HepG2 (cell line): ENCODE data around the gene DUS2. TPM values are rescaled to one million over a fixed set of nuclear protein-coding genes. Genes with fewer than 3 reads are reported as not detected.

Experiments used
- ATAC-seq: fragments of 200-7000 bp; cut with Tn5 transposase; 3 replicates; pipeline ENCODE4 v1.9.1; 2020; ENCODE audit warnings: mild to moderate bottlenecking, moderate library complexity
- BruUV-seq: library from RNA; stranded (reverse); fragments of 400-500 nt; replicated peaks from 2 replicates; lab custom pipeline; 2021; lab: Mats Ljungman, UMichigan
- CTCF ChIA-PET: fragments of 300-600 bp; formaldehyde crosslinking; extraction: SDS; loops from one replicate; lab custom pipeline; 2021; ENCODE audit warnings: low total read pairs, inconsistent platforms, low intra/inter-chr PET ratio; lab: Yijun Ruan, JAX
- POLR2A ChIA-PET: fragments of 350-600 bp; sonication (Branson Sonifier 250); formaldehyde crosslinking; loops from one replicate; lab custom pipeline; 2020; ENCODE audit warnings: antibody characterized with exemption, inconsistent platforms; lab: Yijun Ruan, JAX
- DNase-seq: peaks from one replicate; pipeline ENCODE4 v3.0.0-alpha.2; 2015; ENCODE audit warnings: low spot score
- FAIRE-seq: peaks from 3 replicates; lab custom pipeline; 2011; peaks lifted over from hg19 to GRCh38; lab: Jason Lieb, UNC
- H2AFZ ChIP-seq: one replicate; pipeline ENCODE4 v1.6.1; 2011; ENCODE audit warnings: low read length, inconsistent platforms
- H3K27ac ChIP-seq: fragments of 300-600 bp; 3 replicates; pipeline ENCODE4 v1.8.0; 2011; ENCODE audit warnings: mixed run types, mild to moderate bottlenecking, mixed read lengths, low read length, inconsistent platforms; ENCODE audit not compliant: insufficient read depth; ENCODE audit errors: extremely low read length
- H3K27me3 ChIP-seq, 2 experiments: fragments of 200-600 bp in 1 of 2; 2 replicates in 1 of 2; 3 replicates in 1 of 2; pipeline versions ENCODE4 v1.6.0 to v1.8.0; 2011; ENCODE audit warnings: low read length in 2 of 2, mild to moderate bottlenecking in 2 of 2, moderate library complexity in 2 of 2, inconsistent platforms in 1 of 2; ENCODE audit not compliant: insufficient read depth in 2 of 2, control insufficient read depth in 1 of 2
- H3K36me3 ChIP-seq, 2 experiments: fragments of 200-600 bp in 1 of 2; replicated peaks in 1 of 2; 2 replicates in 1 of 2; 3 replicates in 1 of 2; pipeline versions ENCODE4 v1.5.1 to v1.8.0; 2011; ENCODE audit warnings: low read length in 2 of 2, inconsistent platforms in 1 of 2; ENCODE audit not compliant: insufficient read depth in 2 of 2, control insufficient read depth in 1 of 2
- H3K4me1 ChIP-seq: 2 replicates; pipeline ENCODE4 v1.5.1; 2012; ENCODE audit warnings: low read length, inconsistent platforms; ENCODE audit not compliant: insufficient read depth
- H3K4me2 ChIP-seq: 2 replicates; pipeline ENCODE4 v1.6.0; 2011; ENCODE audit warnings: low read depth, low read length, inconsistent platforms
- H3K4me3 ChIP-seq, 3 experiments: fragments of 200-600 bp in 1 of 3; sonication (generic), shearing (Covaris generic) in 1 of 3; replicated peaks in 1 of 3; 2 replicates each; pipeline ENCODE4 v1.5.1; 2011 to 2016; ENCODE audit warnings: low read length in 3 of 3, inconsistent platforms in 2 of 3, low read depth in 2 of 3, mild to moderate bottlenecking in 2 of 3, control low read depth in 1 of 3, mixed read lengths in 1 of 3; ENCODE audit not compliant: insufficient read depth in 1 of 3
- H3K79me2 ChIP-seq: one replicate; pipeline ENCODE4 v1.6.1; 2011; ENCODE audit warnings: low read length, inconsistent platforms; ENCODE audit not compliant: insufficient read depth
- H3K9ac ChIP-seq: 2 replicates; pipeline ENCODE4 v1.6.0; 2011; ENCODE audit warnings: mild to moderate bottlenecking, low read depth, low read length, inconsistent platforms; ENCODE audit not compliant: insufficient read depth
- H3K9me3 ChIP-seq: 2 replicates; pipeline ENCODE4 v1.5.1; 2012; ENCODE audit warnings: mild to moderate bottlenecking, low read length
- H4K20me1 ChIP-seq: 2 replicates; pipeline ENCODE4 v1.6.0; 2011; ENCODE audit warnings: inconsistent platforms, mild to moderate bottlenecking, low read length, moderate library complexity; ENCODE audit not compliant: insufficient read depth
- PPARG ChIP-seq: conservative IDR thresholded peaks from 2 replicates; pipeline ENCODE4 v1.6.1; 2016; ENCODE audit warnings: missing biosample characterization, missing genetic modification reagents
- SAP130 ChIP-seq: IDR thresholded peaks from 2 replicates; pipeline ENCODE4 v1.6.1; 2016; ENCODE audit warnings: low read depth
- SMARCC2 ChIP-seq: fragments of 450-650 bp; IDR thresholded peaks from 2 replicates; pipeline ENCODE4 v1.6.1; 2017; ENCODE audit warnings: antibody characterized with exemption, mild to moderate bottlenecking
- ZNF138 ChIP-seq: sonication (generic); formaldehyde crosslinking; IDR thresholded peaks from 2 replicates; pipeline ENCODE4 v1.5.0; 2020; ENCODE audit warnings: mild to moderate bottlenecking, low read depth, missing genetic modification reagents
- WGBS: methylation state at CpG from one replicate; pipeline ENCODE4 v1.1.6; 2017; ENCODE audit warnings: low lambda C conversion rate; 5-methylcytosine and 5-hydroxymethylcytosine counted together
- in situ Hi-C: cut with HindIII; loops from 2 replicates; pipeline ENCODE4 v1.10.0; 2017; ENCODE audit warnings: low pct_unique_long_range_greater_than_20kb; ENCODE audit not compliant: extremely low pct_ligation_motif_present
- intact Hi-C: fragments of 100-400 bp; cut with micrococcal nuclease; formaldehyde crosslinking; loops from one replicate; pipeline ENCODE4 v1.10.0; 2022; ENCODE audit not compliant: unreplicated experiment
- polyA plus RNA-seq, 8 experiments: library from polyadenylated mRNA; depleted of rRNA in 3 of 8; stranded (reverse) in 7 of 8; unstranded in 1 of 8; fragments of >200 nt; fragmentation: Illumina TruSeq in 4 of 8; extraction: Trizol in 4 of 8; gene quantifications; 2 replicates each; pipeline versions ENCODE4 v1.2.1 to v1.2.3, GENCODE V29; 2011 to 2016; ENCODE audit warnings: low read depth in 4 of 8, missing spikeins in 1 of 8, mixed read lengths in 1 of 8; ENCODE audit not compliant: insufficient read depth in 1 of 8
- total RNA-seq, 5 experiments: library from RNA; depleted of rRNA; stranded (reverse); fragments of >200 nt; fragmentation: Illumina TruSeq; extraction: Trizol; gene quantifications; 2 replicates each; pipeline ENCODE4 v1.2.3, GENCODE V29; 2016; ENCODE audit warnings: low read depth in 1 of 5
- TF ChIP-seq, protein P1 (sequence below): IDR thresholded peaks from 2 replicates; pipeline ENCODE4 v1.6.1; 2018; ENCODE audit warnings: missing genetic modification reagents
- TF ChIP-seq, protein P2 (sequence below): sonication (generic); formaldehyde crosslinking; IDR thresholded peaks from 2 replicates; pipeline ENCODE4 v1.5.1; 2020; ENCODE audit warnings: mild to moderate bottlenecking, missing genetic modification reagents, borderline replicate concordance
- TF ChIP-seq, protein P3 (sequence below): sonication (generic); formaldehyde crosslinking; IDR thresholded peaks from 2 replicates; pipeline ENCODE4 v1.5.0; 2020; ENCODE audit warnings: missing genetic modification reagents

Gene DUS2
- total and polyA plus RNA-seq, 2 of the 13 experiments (the other 11 are each of a cell fraction or from before 2014, with no cell fraction given) = 17.8 to 25.1 TPM

DNA sequence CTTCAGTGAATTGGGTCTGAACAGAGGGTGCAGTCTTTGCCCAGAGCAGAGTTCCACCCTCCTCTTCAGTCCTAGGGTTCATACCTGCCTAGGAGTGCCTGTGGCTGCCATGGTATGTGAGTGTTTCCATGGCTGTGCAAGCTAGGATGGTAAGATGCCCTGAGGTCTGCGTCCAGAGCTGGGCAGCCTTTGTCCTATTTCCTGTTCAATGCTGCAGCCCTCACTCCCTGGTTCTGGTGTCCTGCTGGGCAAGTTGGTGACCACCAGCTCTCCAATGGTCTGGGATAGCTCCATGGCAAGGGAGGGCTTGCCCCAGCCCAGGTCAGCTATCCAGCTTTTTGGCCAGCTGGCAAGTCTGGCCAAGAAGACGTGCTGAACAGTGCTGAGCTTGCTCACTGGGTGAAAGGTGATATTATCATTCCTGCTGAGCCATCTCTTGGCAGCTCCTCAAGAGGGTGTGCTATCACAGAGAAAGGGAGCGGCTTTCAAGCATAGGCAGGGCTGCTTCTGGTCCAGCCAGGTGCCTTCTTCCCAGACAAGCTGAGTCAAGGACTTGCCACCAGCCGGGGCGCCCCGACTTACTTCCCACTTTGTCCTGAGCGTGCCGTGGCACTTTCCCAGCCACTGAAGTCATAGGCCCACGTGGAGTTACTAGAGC, 49.1 kb downstream of the DUS2 start:
- no peaks in the 10 kb centered on the region for H3K27me3 ChIP-seq
- 0 out of 2 replicates have a peak, but pooled peaks have one; percentile 37 for TF ChIP-seq PPARG (CRISPR knock-in tag)
- no peak for TF ChIP-seq SMARCC2
- TF ChIP-seq, protein P1, sequence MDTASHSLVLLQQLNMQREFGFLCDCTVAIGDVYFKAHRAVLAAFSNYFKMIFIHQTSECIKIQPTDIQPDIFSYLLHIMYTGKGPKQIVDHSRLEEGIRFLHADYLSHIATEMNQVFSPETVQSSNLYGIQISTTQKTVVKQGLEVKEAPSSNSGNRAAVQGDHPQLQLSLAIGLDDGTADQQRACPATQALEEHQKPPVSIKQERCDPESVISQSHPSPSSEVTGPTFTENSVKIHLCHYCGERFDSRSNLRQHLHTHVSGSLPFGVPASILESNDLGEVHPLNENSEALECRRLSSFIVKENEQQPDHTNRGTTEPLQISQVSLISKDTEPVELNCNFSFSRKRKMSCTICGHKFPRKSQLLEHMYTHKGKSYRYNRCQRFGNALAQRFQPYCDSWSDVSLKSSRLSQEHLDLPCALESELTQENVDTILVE (CRISPR knock-in tag) = no peak
- TF ChIP-seq, all 625 proteins: peak for 1
- FAIRE-seq (no peak), DNase-seq (no peak), ATAC-seq (no peak)
- H3K4me3 ChIP-seq = no peak overlapping the region
- H3K9ac ChIP-seq = no peak overlapping the region
- H3K4me1 ChIP-seq = peaks cover 14% of the 10 kb centered on the region
- CTCF ChIA-PET = no interaction called here
- no peaks in the 10 kb centered on the region for H4K20me1 ChIP-seq
- no peak overlapping the region for H2AFZ ChIP-seq
- H3K4me2 ChIP-seq = no peak overlapping the region
- WGBS = 88% methylated on average over 7 of the region's 9 CpGs
- H3K36me3 ChIP-seq = peaks cover 43 to 66% of the 10 kb centered on the region in 2 experiments
- no peaks in the 10 kb centered on the region for H3K9me3 ChIP-seq
- H3K27ac ChIP-seq = no peak overlapping the region
- no TSS peak for BruUV-seq
- POLR2A ChIA-PET = interaction anchor here (0.8 to 5.0 kb wide), 2 partner anchors 7 to 130 kb away, joined by 3 to 20 read pairs; no protein-coding TSS in a partner anchor
- in situ Hi-C loops = no loop called here
- intact Hi-C loops = no loop called here
- H3K79me2 ChIP-seq = no peaks in the 10 kb centered on the region

DNA sequence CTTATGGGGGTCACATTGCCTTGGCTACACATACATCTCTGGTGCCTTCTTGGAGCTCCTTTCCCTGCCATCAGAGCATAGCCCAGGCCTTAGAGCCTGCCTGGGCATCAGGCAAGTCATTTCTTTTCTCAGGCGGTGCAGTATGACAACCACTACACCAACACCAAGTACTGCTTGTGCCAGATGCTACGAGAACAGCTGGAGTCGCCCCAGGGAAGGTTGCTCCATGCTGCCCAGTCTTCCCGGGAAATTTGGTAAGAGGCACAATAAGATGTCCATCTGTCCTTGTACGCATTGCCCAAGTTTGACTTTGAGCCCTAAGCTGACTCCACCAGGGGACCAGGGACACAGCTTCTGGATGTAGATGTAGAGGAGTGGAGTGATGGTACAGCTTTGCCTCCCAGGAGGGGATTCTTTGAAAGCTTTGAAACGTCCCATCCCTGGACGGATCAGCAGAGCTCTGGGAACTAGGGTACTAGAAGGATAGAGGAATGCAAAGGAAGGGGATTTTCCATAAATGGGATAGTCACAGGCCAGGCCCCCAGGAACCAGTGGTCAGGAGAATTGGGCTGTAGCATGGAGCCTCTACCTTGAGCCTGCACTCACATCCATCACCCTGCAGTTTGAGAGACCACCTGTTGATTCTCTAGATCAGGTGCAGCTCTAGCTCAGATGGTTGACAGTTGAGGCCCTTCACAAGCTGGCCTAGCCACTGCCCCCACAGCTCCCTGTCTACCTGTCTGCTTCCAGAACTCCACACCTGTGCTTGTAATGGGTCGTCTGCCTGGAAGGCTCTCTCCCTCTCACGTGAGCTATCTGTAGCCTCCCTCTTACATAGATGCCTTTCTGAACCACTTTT, 51.0 kb downstream of the DUS2 start:
- intact Hi-C loops (no loop called here), in situ Hi-C loops (no loop called here)
- Histone ChIP-seq H2AFZ (no peak overlapping the region), H3K27me3 (no peaks in the 10 kb centered on the region), H3K4me2 (no peak overlapping the region), H3K4me3 (no peak overlapping the region), H3K9me3 (no peaks in the 10 kb centered on the region), H3K27ac (no peak overlapping the region), H3K36me3 (peaks cover 44 to 71% of the 10 kb centered on the region in 2 experiments), H3K79me2 (no peaks in the 10 kb centered on the region), H3K4me1 (peaks cover 32% of the 10 kb centered on the region), H4K20me1 (no peaks in the 10 kb centered on the region), H3K9ac (no peak overlapping the region)
- FAIRE-seq (no peak), DNase-seq (no peak), ATAC-seq (no peak)
- no TSS peak for BruUV-seq
- ChIA-PET CTCF (no interaction called here), POLR2A (interaction anchor here (3.6 kb wide), 1 partner anchor 11 kb away, joined by 24 read pairs; the partner anchor contains the start of gene NFATC3)
- WGBS = 93% methylated on average over 9 of the region's 9 CpGs
- TF ChIP-seq, protein P2, sequence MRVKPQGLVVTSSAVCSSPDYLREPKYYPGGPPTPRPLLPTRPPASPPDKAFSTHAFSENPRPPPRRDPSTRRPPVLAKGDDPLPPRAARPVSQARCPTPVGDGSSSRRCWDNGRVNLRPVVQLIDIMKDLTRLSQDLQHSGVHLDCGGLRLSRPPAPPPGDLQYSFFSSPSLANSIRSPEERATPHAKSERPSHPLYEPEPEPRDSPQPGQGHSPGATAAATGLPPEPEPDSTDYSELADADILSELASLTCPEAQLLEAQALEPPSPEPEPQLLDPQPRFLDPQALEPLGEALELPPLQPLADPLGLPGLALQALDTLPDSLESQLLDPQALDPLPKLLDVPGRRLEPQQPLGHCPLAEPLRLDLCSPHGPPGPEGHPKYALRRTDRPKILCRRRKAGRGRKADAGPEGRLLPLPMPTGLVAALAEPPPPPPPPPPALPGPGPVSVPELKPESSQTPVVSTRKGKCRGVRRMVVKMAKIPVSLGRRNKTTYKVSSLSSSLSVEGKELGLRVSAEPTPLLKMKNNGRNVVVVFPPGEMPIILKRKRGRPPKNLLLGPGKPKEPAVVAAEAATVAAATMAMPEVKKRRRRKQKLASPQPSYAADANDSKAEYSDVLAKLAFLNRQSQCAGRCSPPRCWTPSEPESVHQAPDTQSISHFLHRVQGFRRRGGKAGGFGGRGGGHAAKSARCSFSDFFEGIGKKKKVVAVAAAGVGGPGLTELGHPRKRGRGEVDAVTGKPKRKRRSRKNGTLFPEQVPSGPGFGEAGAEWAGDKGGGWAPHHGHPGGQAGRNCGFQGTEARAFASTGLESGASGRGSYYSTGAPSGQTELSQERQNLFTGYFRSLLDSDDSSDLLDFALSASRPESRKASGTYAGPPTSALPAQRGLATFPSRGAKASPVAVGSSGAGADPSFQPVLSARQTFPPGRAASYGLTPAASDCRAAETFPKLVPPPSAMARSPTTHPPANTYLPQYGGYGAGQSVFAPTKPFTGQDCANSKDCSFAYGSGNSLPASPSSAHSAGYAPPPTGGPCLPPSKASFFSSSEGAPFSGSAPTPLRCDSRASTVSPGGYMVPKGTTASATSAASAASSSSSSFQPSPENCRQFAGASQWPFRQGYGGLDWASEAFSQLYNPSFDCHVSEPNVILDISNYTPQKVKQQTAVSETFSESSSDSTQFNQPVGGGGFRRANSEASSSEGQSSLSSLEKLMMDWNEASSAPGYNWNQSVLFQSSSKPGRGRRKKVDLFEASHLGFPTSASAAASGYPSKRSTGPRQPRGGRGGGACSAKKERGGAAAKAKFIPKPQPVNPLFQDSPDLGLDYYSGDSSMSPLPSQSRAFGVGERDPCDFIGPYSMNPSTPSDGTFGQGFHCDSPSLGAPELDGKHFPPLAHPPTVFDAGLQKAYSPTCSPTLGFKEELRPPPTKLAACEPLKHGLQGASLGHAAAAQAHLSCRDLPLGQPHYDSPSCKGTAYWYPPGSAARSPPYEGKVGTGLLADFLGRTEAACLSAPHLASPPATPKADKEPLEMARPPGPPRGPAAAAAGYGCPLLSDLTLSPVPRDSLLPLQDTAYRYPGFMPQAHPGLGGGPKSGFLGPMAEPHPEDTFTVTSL (CRISPR knock-in tag) = no peak
- TF ChIP-seq, protein P3, sequence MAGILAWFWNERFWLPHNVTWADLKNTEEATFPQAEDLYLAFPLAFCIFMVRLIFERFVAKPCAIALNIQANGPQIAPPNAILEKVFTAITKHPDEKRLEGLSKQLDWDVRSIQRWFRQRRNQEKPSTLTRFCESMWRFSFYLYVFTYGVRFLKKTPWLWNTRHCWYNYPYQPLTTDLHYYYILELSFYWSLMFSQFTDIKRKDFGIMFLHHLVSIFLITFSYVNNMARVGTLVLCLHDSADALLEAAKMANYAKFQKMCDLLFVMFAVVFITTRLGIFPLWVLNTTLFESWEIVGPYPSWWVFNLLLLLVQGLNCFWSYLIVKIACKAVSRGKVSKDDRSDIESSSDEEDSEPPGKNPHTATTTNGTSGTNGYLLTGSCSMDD = no peak
- no peak for TF ChIP-seq SAP130 (CRISPR knock-in tag)
- no peak for TF ChIP-seq ZNF138 (CRISPR knock-in tag)
